Activated CD4-positive, alpha-beta T cell treated with anti-CD3 and anti-CD28 coated beads, Interleukin-2, amount 50 U/mL, for 1 hour (primary cell): Measurements from ENCODE around the gene KIF3A.

ENCODE experiments used
- DNase-seq: peaks from one replicate; pipeline ENCODE4 v3.0.0-alpha.2; 2020

Gene KIF3A

GRCh38 chr5:132770476-132771159 is 33.3 kb upstream of the KIF3A start:
- no peak for DNase-seq

- DNase-seq, result no peak
These were observed 31.1 kb upstream of the KIF3A start for GRCh38 chr5:132768485-132768868.

GRCh38 chr5:132767150-132767549 is 29.8 kb upstream of the KIF3A start:
- DNase-seq, result no peak

DNA sequence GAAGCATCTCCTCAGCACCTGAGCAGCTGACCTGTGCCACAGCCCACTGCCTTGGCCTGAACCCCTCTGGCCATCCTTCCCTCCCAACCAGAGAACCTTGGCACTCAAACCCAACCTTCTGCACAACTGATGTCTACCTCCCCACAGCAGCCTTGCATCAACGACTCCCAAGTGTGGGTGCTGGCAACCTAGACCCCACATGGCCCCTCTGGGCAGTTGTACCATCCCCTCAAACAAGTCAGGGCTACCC is 29.4 kb upstream of the KIF3A start:
- no peak for DNase-seq

DNA sequence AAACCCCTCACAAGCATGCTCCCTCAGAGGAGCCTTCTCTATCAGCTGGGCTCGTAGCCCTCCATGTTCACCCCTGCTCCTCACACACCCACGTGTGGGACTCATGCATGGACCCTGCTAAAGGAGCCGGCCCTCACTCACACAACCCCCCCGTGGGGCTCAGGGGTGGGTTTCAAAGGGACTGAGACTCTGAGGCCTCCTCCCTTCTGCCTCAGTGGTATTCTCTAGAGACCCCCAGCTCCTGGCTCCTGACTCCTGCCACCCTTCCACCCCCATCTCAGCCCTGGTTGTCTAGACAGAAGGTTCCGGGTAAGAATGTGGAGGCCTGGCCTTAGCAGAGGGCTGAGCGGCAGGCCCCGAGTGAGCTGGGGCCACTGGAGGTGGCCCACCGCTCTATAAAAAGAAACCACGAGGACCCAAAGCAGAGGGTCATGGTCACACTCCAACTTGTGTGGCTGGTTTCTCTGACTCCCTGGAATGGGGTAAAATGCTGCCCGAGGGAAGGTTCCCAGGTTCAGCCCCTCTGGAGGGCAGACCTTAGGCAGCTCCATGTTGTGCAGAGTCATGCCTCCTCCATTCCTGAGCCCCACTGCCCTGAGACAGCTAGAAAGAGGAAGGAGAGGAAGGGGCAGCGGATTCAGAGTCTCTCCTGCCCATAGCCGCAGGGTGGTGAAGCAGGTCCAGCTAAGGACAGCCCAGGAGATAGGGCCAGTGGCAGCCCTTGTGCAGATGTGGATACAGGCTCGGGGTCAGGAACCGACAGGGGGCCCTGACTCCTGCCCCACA is 28.9 kb upstream of the KIF3A start:
- no peak for DNase-seq

- DNase-seq, result no peak
These were observed 28.1 kb upstream of the KIF3A start for GRCh38 chr5:132765311-132766019.

DNA sequence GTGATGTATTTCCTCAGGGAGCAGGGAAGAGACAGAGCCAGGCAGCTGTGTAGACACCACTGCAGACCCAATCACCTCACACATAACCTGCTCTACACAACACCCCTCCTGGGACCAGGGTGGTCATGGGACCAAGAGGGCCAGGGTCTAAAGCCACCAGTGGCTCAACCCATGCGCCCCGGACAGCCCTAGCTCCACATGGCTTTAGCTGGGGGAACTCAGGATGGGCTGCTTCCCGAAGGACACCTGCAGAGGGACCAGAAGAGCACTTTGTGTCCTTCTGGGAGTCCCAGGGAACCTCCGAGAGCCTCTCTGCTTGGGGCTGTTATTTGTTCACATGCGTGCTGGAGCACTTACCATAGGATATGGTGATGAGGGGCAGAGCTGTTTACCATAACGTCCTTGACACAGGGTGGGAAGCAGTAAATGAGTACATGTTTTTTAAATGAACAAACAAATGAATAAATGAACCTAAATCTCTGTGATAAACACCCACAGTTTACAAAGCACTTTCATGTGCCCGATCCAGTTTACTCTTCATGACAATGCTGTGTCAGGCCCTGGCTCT is 27.4 kb upstream of the KIF3A start:
- no peak for DNase-seq

GRCh38 chr5:132764051-132764450 is 26.7 kb upstream of the KIF3A start:
- no peak for DNase-seq

DNA sequence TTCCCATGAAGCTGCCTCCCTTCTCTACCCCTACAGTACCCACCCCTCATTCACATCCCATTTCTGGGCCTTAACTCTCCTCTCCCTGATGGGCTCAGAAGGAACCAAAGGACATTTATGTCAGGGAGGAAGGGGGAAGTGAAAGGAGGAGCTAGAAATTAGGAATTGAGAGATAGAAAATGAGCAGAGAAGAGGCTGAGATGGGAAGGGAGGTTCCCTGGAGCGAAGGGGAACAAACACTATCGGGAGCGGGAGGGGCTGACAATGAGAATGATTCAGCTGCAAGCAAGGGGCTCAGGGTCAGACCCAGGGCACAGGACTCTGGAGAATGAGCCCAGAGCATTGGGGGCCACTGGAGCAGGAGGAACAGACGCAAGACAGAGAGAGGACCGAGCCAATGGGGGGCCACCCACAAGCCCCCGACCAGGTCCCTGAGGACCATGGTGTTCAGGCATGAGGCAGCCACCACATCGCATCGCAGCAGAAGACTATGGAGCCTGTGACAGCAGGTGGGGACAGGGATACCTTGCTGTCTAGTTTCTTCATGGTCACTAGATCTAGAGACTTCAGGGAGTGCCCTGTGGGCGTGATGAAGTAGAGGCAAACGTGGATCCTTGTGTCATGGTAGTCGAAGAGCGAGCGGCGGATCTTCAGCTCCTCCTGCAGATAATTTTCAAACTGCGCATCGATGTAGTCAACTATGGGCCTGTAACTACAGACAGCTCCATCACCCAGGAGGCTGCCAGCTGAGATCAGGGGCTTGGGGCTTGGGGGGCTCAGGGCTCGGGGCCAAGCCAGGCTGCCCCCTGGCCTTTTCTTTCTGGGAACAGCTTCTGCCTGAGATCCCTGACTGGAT is 26.1 kb upstream of the KIF3A start:
- DNase-seq, result no peak

DNA sequence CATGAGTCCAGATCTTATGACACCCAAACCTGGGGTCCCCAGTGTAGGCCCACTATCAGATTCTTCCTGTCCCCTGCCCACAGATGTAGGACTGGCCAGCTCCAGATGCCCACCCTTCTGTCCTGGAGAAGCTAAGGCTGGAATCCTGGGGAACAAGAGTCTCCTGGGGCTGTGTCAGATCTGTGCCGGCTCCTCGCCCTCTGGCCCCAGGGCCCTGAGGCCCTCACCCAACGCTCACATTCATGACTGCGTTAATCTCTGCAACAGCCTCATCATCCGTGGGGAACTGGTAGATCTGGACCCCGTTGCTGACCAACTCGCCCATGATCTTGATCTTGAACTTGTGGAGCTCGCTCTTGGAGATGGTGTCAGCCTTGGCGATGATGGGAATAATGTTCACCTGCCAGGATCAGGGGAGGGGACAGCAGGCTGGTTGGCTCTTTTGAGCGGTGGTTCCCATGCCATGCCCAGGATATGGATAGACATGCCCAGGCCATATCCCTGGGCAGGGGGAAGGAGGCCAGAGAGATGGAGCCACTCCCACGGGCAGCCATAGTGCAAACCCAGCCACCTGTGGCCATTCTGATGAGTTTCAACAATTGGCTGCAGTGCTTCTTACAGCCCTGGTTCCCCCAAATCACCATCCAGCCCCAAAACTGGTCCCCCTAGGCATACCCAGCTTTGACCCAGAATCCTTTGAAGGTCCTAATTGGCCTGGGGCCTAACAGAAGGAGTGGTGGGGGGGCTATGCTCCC is 25.1 kb upstream of the KIF3A start:
- DNase-seq, result no peak

DNA sequence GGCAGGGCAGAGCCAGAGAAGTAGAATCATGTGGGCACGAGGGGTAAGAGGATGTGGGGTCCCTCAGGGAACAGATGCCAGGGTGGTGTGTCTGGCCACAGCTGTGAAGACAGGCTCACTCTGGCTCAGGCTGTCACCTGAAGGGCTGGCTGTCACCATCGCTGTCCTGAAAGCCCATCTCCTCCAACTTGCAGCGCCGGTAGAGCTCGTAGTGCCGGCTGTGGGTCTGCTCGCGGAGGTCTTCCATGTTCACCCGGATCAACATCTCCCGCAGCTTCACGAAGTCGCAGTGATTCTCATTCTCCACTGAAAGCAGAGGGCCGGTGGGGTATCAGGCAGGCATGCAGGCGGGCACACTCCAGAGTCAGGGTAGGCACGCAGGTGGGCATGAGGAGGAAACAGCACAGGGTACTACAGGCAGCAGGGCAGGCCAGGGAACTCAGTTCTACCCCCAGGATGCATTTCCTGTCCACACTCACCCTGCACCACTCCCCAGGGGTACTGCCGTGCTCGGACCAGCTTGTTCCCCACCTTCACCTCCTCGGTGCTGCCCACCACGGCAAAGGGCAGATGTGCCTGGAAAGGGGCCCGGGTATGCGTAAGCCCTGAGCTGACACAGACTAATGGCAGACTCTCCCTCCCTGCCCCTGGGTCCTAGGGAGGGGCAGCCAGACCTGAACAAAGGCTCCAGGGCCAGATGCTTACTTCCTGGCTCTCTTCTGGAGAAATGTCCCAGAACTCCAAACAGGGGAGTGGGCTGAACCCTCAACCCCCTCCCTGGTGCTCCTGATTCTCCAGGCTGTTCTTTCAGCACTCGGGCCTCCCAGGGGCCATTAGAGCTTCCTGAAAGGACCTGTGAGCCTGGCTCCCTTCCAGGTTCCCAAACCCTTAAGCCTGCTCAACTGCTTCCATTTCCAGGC is 24.2 kb upstream of the KIF3A start:
- no peak for DNase-seq

GRCh38 chr5:132760601-132761317 is 23.4 kb upstream of the KIF3A start:
- no peak for DNase-seq

GRCh38 chr5:132760049-132760420 is 22.7 kb upstream of the KIF3A start:
- DNase-seq, result no peak

DNA sequence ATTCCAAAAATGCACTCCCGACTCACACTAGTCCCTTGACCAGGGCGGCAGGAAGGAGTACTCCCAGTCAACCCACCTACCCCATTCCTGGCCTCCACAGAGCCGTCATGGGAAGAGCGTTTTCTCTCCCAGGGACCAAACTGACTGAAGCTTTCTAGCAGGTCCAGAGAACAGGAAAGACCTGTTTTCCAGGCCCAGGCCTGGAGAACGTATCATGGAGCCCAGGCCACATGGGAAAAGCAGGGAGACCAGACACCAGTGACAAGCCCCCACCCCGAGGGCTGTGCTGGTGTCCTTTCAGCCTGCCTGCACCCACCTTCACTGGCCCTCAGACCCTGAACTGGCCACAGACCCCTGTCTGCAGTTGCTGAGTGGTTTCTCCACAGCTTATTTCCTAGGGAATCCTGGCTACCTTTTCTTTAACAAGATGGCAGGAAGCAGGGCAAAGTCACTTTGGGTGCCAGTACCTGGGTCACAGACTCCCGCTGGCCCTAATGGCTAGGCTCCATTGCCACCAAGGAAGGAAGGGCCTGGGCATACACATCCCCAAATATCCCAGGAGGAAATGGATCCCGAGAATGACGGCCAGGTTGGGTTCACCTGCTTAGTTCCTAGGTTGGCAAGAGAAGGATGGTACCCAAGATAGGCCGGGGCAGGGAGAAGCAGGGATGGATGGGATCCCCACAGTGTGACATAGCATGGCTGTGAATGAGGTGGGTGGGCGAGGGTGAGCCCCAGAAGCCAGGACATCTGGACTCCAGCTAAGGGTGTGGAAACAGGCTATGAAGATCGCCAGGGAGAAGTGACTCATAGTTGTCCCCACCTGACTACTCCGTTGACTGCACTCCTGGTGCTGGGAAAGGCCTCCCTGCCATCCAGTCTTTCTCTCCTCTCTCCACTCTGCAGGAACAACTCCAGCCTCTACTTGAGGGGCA is 22.0 kb upstream of the KIF3A start:
- DNase-seq, result no peak

DNA sequence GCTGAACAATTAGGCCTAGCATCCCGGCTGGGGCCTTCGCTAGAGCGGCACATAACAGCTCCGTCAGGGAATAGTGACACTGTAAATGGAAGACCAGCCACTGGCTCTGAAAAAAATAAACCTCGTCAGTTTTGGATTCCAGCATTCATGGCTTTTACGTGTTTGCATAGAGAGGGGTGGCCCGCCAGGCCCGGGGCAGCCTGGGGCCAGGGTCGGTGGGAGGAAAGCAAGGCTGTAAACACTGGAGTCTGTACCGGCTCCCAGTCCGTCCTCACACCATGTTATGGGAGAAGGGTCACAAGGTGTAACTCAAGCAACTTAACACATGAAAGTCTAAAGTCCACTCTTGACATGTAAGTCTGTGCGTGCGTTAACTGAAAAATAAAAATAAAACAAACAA is 21.1 kb upstream of the KIF3A start:
- DNase-seq, result no peak

GRCh38 chr5:132756542-132756941 is 19.2 kb upstream of the KIF3A start:
- no peak for DNase-seq

DNA sequence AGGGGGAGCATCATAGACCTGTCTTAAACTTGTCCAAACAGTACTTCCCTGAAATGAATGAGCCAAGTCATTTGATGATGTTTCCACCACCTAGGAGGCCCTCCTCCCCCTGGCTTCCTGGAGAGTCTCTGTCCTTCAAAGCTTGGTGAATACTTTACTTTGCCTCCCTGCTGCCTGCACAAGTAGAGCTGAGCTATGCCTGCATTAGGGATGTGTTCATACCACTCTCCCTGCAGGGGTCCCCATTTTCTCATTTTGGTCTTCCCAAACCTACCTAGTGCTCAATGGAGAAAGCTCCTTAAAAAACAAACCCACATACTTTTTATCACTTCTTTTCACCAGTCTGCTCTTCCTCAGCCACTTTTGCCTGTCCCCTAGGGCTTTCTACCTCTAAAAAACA is 17.6 kb upstream of the KIF3A start:
- no peak for DNase-seq

GRCh38 chr5:132754111-132754510 is 16.8 kb upstream of the KIF3A start:
- DNase-seq, result no peak
